Endodermal cell (in vitro differentiated cells): ENCODE results near the gene C6orf62. TPM values are rescaled to one million over a fixed set of nuclear protein-coding genes. Genes with fewer than 3 reads are reported as not detected.

Experiments
- DNase-seq: peaks from one replicate; pipeline ENCODE4 v3.0.0-alpha.2; 2017
- H3K27ac ChIP-seq: 2 replicates; pipeline ENCODE4 v1.5.1; 2013; ENCODE audit warnings: mild to moderate bottlenecking, low read depth, low read length, moderate library complexity
- H3K27me3 ChIP-seq: 2 replicates; pipeline ENCODE4 v1.6.1; 2013; ENCODE audit warnings: mild to moderate bottlenecking, low read length, moderate library complexity; ENCODE audit not compliant: insufficient read depth, control insufficient read depth, poor library complexity, severe bottlenecking
- H3K36me3 ChIP-seq: 2 replicates; pipeline ENCODE4 v1.7.0; 2013; ENCODE audit warnings: mild to moderate bottlenecking, low read length, moderate library complexity; ENCODE audit not compliant: control insufficient read depth, insufficient read depth
- H3K4me1 ChIP-seq: one replicate; pipeline ENCODE4 v1.7.0; 2013; ENCODE audit warnings: low read length; ENCODE audit not compliant: control insufficient read depth, insufficient read depth
- H3K4me3 ChIP-seq: 2 replicates; pipeline ENCODE4 v1.5.1; 2013; ENCODE audit warnings: mild to moderate bottlenecking, low read length, moderate library complexity
- H3K9ac ChIP-seq: 2 replicates; pipeline ENCODE4 v1.6.1; 2013; ENCODE audit warnings: mild to moderate bottlenecking, low read length, moderate library complexity; ENCODE audit not compliant: poor library complexity, severe bottlenecking; ENCODE audit errors: extremely low read depth
- H3K9me3 ChIP-seq: 2 replicates; pipeline ENCODE4 v1.6.1; 2013; ENCODE audit warnings: mild to moderate bottlenecking, low read length, moderate library complexity; ENCODE audit not compliant: control insufficient read depth
- H3K27ac Mint-ChIP-seq: 2 replicates; pipeline ENCODE4 v1.8.0; 2020; ENCODE audit warnings: mixed read lengths
- H3K27me3 Mint-ChIP-seq: 2 replicates; pipeline ENCODE4 v1.8.0; 2021; ENCODE audit warnings: mild to moderate bottlenecking, mixed read lengths; ENCODE audit not compliant: insufficient read depth
- H3K36me3 Mint-ChIP-seq: 2 replicates; pipeline ENCODE4 v1.8.0; 2020; ENCODE audit warnings: low read depth, mixed read lengths
- H3K4me1 Mint-ChIP-seq: 2 replicates; pipeline ENCODE4 v1.8.0; 2020; ENCODE audit warnings: mixed read lengths
- H3K4me3 Mint-ChIP-seq: 2 replicates; pipeline ENCODE4 v1.8.0; 2020; ENCODE audit warnings: mild to moderate bottlenecking, moderate library complexity, mixed read lengths
- H3K9me3 Mint-ChIP-seq: 2 replicates; pipeline ENCODE4 v1.8.0; 2020; ENCODE audit warnings: mild to moderate bottlenecking, mixed read lengths
- WGBS, 2 experiments: methylation state at CpG; one replicate each; pipeline versions ENCODE4 v1.1.5 to v1.1.7; 2013; ENCODE audit warnings: missing lambda C conversion rate in 2 of 2, mixed read lengths in 1 of 2; ENCODE audit not compliant: insufficient coverage in 1 of 2, insufficient read length in 1 of 2; 5-methylcytosine and 5-hydroxymethylcytosine counted together
- total RNA-seq, 2 donors: library from RNA; stranded (reverse); fragmentation: NEBNext Ultra II Directional in 1 of 2; extraction: Animal tissue kit (Norgen Biotek cat#: 25700) in 1 of 2; gene quantifications; 2 replicates in 1 of 2; 3 replicates in 1 of 2; pipeline ENCODE4 v1.2.1, GENCODE V29; 2021
- TF ChIP-seq, protein P1 (sequence below): fragments of 200-600 bp; sonication (generic); conservative IDR thresholded peaks from 2 replicates; pipeline ENCODE4 v1.5.0; 2021; ENCODE audit warnings: antibody characterized with exemption, mild to moderate bottlenecking

The C6orf62 gene
- total RNA-seq, 2 donors from 2014 or later, result 106 to 120 TPM

DNA sequence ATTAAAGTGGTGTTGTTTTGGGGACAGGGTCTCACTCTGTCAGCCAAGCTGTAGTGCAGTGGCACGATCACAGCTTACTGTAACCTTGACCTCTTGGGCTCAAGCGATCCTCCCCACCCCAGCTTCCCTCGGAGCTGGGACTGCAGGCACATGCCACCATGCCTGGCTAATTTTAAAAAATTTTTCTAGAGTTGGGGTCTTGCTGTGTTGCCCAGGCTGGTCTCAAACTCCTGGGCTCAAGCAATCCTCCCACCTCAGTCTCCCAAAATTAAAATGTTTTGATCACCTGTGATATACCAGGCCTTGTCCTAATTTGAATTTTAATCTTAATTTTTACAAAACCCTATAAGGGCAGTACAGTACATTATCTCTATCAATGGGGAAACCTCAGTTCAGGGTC, 26.5 kb downstream of the C6orf62 start:
- TF ChIP-seq, protein P1, sequence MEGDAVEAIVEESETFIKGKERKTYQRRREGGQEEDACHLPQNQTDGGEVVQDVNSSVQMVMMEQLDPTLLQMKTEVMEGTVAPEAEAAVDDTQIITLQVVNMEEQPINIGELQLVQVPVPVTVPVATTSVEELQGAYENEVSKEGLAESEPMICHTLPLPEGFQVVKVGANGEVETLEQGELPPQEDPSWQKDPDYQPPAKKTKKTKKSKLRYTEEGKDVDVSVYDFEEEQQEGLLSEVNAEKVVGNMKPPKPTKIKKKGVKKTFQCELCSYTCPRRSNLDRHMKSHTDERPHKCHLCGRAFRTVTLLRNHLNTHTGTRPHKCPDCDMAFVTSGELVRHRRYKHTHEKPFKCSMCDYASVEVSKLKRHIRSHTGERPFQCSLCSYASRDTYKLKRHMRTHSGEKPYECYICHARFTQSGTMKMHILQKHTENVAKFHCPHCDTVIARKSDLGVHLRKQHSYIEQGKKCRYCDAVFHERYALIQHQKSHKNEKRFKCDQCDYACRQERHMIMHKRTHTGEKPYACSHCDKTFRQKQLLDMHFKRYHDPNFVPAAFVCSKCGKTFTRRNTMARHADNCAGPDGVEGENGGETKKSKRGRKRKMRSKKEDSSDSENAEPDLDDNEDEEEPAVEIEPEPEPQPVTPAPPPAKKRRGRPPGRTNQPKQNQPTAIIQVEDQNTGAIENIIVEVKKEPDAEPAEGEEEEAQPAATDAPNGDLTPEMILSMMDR, result no peak

GRCh38 chr6:24692003-24692402, 27.0 kb downstream of the C6orf62 start:
- WGBS, 2 experiments, result 90 to 96% methylated on average over 3 of the region's 4 CpGs
- H3K27me3 Mint-ChIP-seq, result no peaks in the 10 kb centered on the region
- Histone ChIP-seq H3K36me3 (no peaks in the 10 kb centered on the region), H3K27me3 (no peaks in the 10 kb centered on the region), H3K9me3 (no peaks in the 10 kb centered on the region), H3K4me1 (peaks cover 3% of the 10 kb centered on the region), H3K27ac (no peak overlapping the region), H3K4me3 (no peak overlapping the region), H3K9ac (no peak overlapping the region)
- TF ChIP-seq, protein P1, result no peak
- H3K9me3 Mint-ChIP-seq, result no peaks in the 10 kb centered on the region
- no peak overlapping the region for H3K27ac Mint-ChIP-seq
- DNase-seq, result no peak
- peaks cover 30% of the 10 kb centered on the region for H3K4me1 Mint-ChIP-seq
- H3K36me3 Mint-ChIP-seq, result peaks cover 16% of the 10 kb centered on the region
- H3K4me3 Mint-ChIP-seq, result no peak overlapping the region

More for the DNA sequence above, 26.5 kb downstream of the C6orf62 start:
- peaks cover 13% of the 10 kb centered on the region for H3K36me3 Mint-ChIP-seq
- Histone ChIP-seq H3K27ac (no peak overlapping the region), H3K9ac (no peak overlapping the region), H3K4me1 (peaks cover 3% of the 10 kb centered on the region), H3K9me3 (no peaks in the 10 kb centered on the region), H3K4me3 (no peak overlapping the region), H3K36me3 (no peaks in the 10 kb centered on the region), H3K27me3 (no peaks in the 10 kb centered on the region)
- no peaks in the 10 kb centered on the region for H3K9me3 Mint-ChIP-seq
- peaks cover 30% of the 10 kb centered on the region for H3K4me1 Mint-ChIP-seq
- H3K27ac Mint-ChIP-seq, result no peak overlapping the region
- H3K4me3 Mint-ChIP-seq, result no peak overlapping the region
- 95% methylated on average over 3 of the region's 3 CpGs; no CpG with 5 or more reads in 1 of the 2 experiments for WGBS, 2 experiments
- no peak for DNase-seq
- H3K27me3 Mint-ChIP-seq, result no peaks in the 10 kb centered on the region

GRCh38 chr6:24691550-24691949, 27.4 kb downstream of the C6orf62 start:
- DNase-seq, result no peak
- WGBS, 2 experiments, result 83 to 88% methylated on average over 3 of the region's 3 CpGs
- H3K27me3 Mint-ChIP-seq, result no peaks in the 10 kb centered on the region
- Histone ChIP-seq H3K4me3 (no peak overlapping the region), H3K27ac (no peak overlapping the region), H3K9ac (no peak overlapping the region), H3K4me1 (peaks cover 3% of the 10 kb centered on the region), H3K36me3 (no peaks in the 10 kb centered on the region), H3K27me3 (no peaks in the 10 kb centered on the region), H3K9me3 (no peaks in the 10 kb centered on the region)
- peaks cover 30% of the 10 kb centered on the region for H3K4me1 Mint-ChIP-seq
- no peaks in the 10 kb centered on the region for H3K9me3 Mint-ChIP-seq
- TF ChIP-seq, protein P1, result no peak
- H3K27ac Mint-ChIP-seq, result no peak overlapping the region
- no peak overlapping the region for H3K4me3 Mint-ChIP-seq
- peaks cover 19% of the 10 kb centered on the region for H3K36me3 Mint-ChIP-seq
